Tibial artery (tissue), 4 donors: ENCODE data around the gene IL1RAPL1.

Experiments
- DNase-seq, 2 donors: peaks; one replicate each; pipeline ENCODE4 v3.0.0-alpha.2; 2019
- H3K27ac ChIP-seq, 2 donors: fragments of 200-600 bp; sonication (generic) in 1 of 2; 1 replicate in 1 of 2; 2 replicates in 1 of 2; pipeline ENCODE4 v1.5.1; 2018 to 2019; ENCODE audit warnings: mild to moderate bottlenecking in 1 of 2
- H3K27me3 ChIP-seq, 2 donors: fragments of 200-600 bp; sonication (generic) in 1 of 2; one replicate each; pipeline versions ENCODE4 v1.5.1 to v1.6.0; 2016 to 2019
- H3K36me3 ChIP-seq, 3 donors: fragments of 200-600 bp; sonication (generic) in 2 of 3; one replicate each; pipeline ENCODE4 v1.5.1; 2016 to 2019; ENCODE audit warnings: mild to moderate bottlenecking in 2 of 3
- H3K4me1 ChIP-seq, 4 donors: fragments of 200-600 bp; sonication (generic) in 2 of 4; 1 replicate in 3 of 4; 2 replicates in 1 of 4; pipeline ENCODE4 v1.5.1; 2016 to 2019
- H3K4me3 ChIP-seq, 2 donors: fragments of 200-600 bp; sonication (generic) in 1 of 2; 1 replicate in 1 of 2; 2 replicates in 1 of 2; pipeline ENCODE4 v1.5.1; 2018 to 2019; ENCODE audit warnings: mild to moderate bottlenecking in 2 of 2
- H3K9me3 ChIP-seq, 3 donors: fragments of 200-600 bp; sonication (generic) in 1 of 3; one replicate each; pipeline ENCODE4 v1.5.1; 2016 to 2019
- CTCF ChIP-seq, 2 experiments: fragments of 200-600 bp in 1 of 2; fragments of 450-650 bp in 1 of 2; IDR thresholded peaks; one replicate each; pipeline ENCODE4 v1.5.1; 2017 to 2019; ENCODE audit warnings: antibody characterized with exemption in 2 of 2, mild to moderate bottlenecking in 1 of 2, moderate library complexity in 1 of 2
- intact Hi-C: fragments of 100-400 bp; cut with DNase I; formaldehyde crosslinking; loops from one replicate; pipeline ENCODE4 v1.15.0; 2023; ENCODE audit warnings: low total_unique reads

IL1RAPL1 gene

GRCh38 chrX:29130905-29131304, 543.7 kb downstream of the IL1RAPL1 start:
- no peak for DNase-seq
- H3K4me3 ChIP-seq: no peak overlapping the region

DNA sequence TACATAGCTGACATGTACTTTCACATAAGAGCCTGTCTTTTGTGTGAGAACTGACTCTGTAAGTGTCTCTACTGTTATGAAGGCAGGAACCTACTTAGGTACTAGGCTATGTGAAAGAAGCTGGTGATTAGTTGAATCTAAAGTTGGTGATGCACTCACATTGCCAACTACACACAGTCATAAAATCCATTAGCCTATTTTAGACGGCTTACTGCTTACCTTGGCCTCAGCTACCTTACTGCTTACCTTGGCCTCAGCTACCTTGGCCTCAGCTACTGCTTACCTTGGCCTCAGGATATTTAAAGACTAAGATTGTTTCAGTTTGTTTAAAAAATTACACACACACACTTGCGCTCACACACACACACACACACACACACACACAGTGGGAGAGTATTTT, 549.7 kb downstream of the IL1RAPL1 start:
- H3K27me3 ChIP-seq: no peaks in the 10 kb centered on the region
- TF ChIP-seq CTCF (IDR thresholded peaks at IDR 0.05): no peak
- H3K4me3 ChIP-seq: no peak overlapping the region
- no peaks in the 10 kb centered on the region for H3K36me3 ChIP-seq
- H3K27ac ChIP-seq: no peak overlapping the region
- no peaks in the 10 kb centered on the region for H3K9me3 ChIP-seq
- no peak for DNase-seq
- H3K4me1 ChIP-seq: no peaks in the 10 kb centered on the region
- intact Hi-C loops: no loop called here

More at GRCh38 chrX:29130905-29131304, 543.7 kb downstream of the IL1RAPL1 start:
- Histone ChIP-seq H3K4me1 (no peaks in the 10 kb centered on the region), H3K27me3 (no peaks in the 10 kb centered on the region), H3K9me3 (no peaks in the 10 kb centered on the region), H3K27ac (no peak overlapping the region), H3K36me3 (no peaks in the 10 kb centered on the region)
- TF ChIP-seq CTCF (IDR thresholded peaks at IDR 0.05): no peak
- intact Hi-C loops: no loop called here

- Histone ChIP-seq H3K4me3 (no peak overlapping the region), H3K27me3 (no peaks in the 10 kb centered on the region)
- no peak for TF ChIP-seq CTCF (IDR thresholded peaks at IDR 0.05)
Observed at GRCh38 chrX:29138003-29138402, 550.8 kb downstream of the IL1RAPL1 start.

DNA sequence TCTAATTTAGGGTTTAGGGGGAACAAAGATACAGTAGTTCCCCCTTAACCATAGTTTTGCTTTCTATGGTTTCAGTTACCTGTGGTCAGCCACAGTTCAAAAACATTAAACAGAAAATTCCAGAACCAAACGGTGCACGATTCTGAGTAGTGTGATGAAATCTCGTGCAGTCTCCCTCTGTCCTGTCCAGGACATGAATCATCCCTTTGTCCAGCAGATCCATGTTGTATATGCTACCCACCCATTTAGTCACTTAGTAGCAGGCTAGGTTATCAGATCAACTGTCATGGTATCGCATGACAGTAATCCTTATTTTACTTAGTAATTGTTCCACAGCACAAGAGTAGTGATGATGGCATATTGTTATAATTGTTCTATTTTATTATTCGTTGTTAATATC, 556.1 kb downstream of the IL1RAPL1 start:
- H3K36me3 ChIP-seq: no peaks in the 10 kb centered on the region
- no peaks in the 10 kb centered on the region for H3K27me3 ChIP-seq
- no peaks in the 10 kb centered on the region for H3K4me1 ChIP-seq
- DNase-seq: no peak
- intact Hi-C loops: no loop called here
- H3K4me3 ChIP-seq: no peak overlapping the region
- H3K27ac ChIP-seq: no peak overlapping the region
- TF ChIP-seq CTCF (IDR thresholded peaks at IDR 0.05): no peak
- H3K9me3 ChIP-seq: no peaks in the 10 kb centered on the region

More at GRCh38 chrX:29138003-29138402, 550.8 kb downstream of the IL1RAPL1 start:
- no peaks in the 10 kb centered on the region for H3K4me1 ChIP-seq
- H3K27ac ChIP-seq: no peak overlapping the region
- H3K9me3 ChIP-seq: no peaks in the 10 kb centered on the region
- H3K36me3 ChIP-seq: no peaks in the 10 kb centered on the region
- intact Hi-C loops: no loop called here
- no peak for DNase-seq

GRCh38 chrX:29143756-29144155, 556.5 kb downstream of the IL1RAPL1 start:
- no peaks in the 10 kb centered on the region for H3K4me1 ChIP-seq
- intact Hi-C loops: no loop called here
- no peak overlapping the region for H3K27ac ChIP-seq
- no peaks in the 10 kb centered on the region for H3K9me3 ChIP-seq
- no peak overlapping the region for H3K4me3 ChIP-seq
- no peak for TF ChIP-seq CTCF (IDR thresholded peaks at IDR 0.05)
- no peak for DNase-seq
- H3K27me3 ChIP-seq: no peaks in the 10 kb centered on the region
- H3K36me3 ChIP-seq: no peaks in the 10 kb centered on the region

- TF ChIP-seq CTCF (IDR thresholded peaks at IDR 0.05): no peak
- H3K27me3 ChIP-seq: no peaks in the 10 kb centered on the region
- H3K9me3 ChIP-seq: no peaks in the 10 kb centered on the region
- H3K4me3 ChIP-seq: no peak overlapping the region
- H3K36me3 ChIP-seq: no peaks in the 10 kb centered on the region
- H3K27ac ChIP-seq: no peak overlapping the region
- DNase-seq: no peak
- no peaks in the 10 kb centered on the region for H3K4me1 ChIP-seq
- intact Hi-C loops: no loop called here
Observed at GRCh38 chrX:29145316-29145715, 558.1 kb downstream of the IL1RAPL1 start.
